ENCODE results near the gene CERS4. TPM values are rescaled to one million over a fixed set of nuclear protein-coding genes. Genes with fewer than 3 reads are reported as not detected.

The CERS4 gene
- total and polyA plus RNA-seq, 11 donors = 11.1 to 37.7 (median 20.6) TPM

GRCh38 chr19:8240274-8241229 lies 31.4 kb downstream of the CERS4 start:
- H3K27me3 ChIP-seq = no peaks in the 10 kb centered on the region
- 5 to 12% (median 9%) methylated on average over 14 to 17 of the region's 17 CpGs for WGBS, 4 donors
- TF ChIP-seq POLR2A (IDR thresholded peaks at IDR 0.05) (no peak), CTCF (IDR thresholded peaks at IDR 0.05) (no peak)
- H3K4me3 ChIP-seq = peak overlapping the region in 8 of 12 donors; percentile 5 to 38 (median 22)
- ATAC-seq (peak; percentile 87 to 92 (median 90)), DNase-seq (peak; percentile 88 to 95 (median 92))
- H3K9me3 ChIP-seq = peaks cover 0 to 25% (median 2%) of the 10 kb centered on the region in 12 donors
- peak overlapping the region; percentile 68 to 94 (median 86) for H3K27ac ChIP-seq
- peaks cover 0 to 4% (median 0%) of the 10 kb centered on the region in 9 donors for H3K36me3 ChIP-seq
- intact Hi-C loops (cut with DNase I) = loop anchor here in 2 of 10 donors (1.0 to 5.0 kb wide), 2 partner anchors 11 to 33 kb away; partner anchors contain the start of gene CERS4 (in 1 of the 2)
- H3K4me1 ChIP-seq = peaks cover 4 to 38% (median 20%) of the 10 kb centered on the region in 12 donors

- no peak for ATAC-seq
- TF ChIP-seq POLR2A (IDR thresholded peaks at IDR 0.05) (no peak), CTCF (IDR thresholded peaks at IDR 0.05) (no peak)
- DNase-seq = no peak
- intact Hi-C loops (cut with DNase I) = loop anchor here in 1 of 10 donors (5.0 kb wide), 1 partner anchor 34 kb away; the partner anchor contains the start of gene CERS4
- H3K27me3 ChIP-seq = no peaks in the 10 kb centered on the region
- peaks cover 4 to 38% (median 20%) of the 10 kb centered on the region in 12 donors for H3K4me1 ChIP-seq
- WGBS, 4 donors = 74 to 85% (median 78%) methylated on average over 4 of the region's 4 CpGs
- H3K4me3 ChIP-seq = no peak overlapping the region
- peak overlapping the region in 5 of 12 donors; percentile 84 to 91 (median 89) for H3K27ac ChIP-seq
- H3K9me3 ChIP-seq = peaks cover 0 to 25% (median 2%) of the 10 kb centered on the region in 12 donors
- peaks cover 0 to 4% (median 0%) of the 10 kb centered on the region in 9 donors for H3K36me3 ChIP-seq
Measured at GRCh38 chr19:8241646-8242045, 32.5 kb downstream of the CERS4 start.

- no peak for ATAC-seq
- Histone ChIP-seq H3K36me3 (peaks cover 0 to 4% (median 0%) of the 10 kb centered on the region in 9 donors), H3K9me3 (peaks cover 0 to 25% (median 2%) of the 10 kb centered on the region in 12 donors), H3K4me1 (peaks cover 4 to 38% (median 20%) of the 10 kb centered on the region in 12 donors), H3K27me3 (no peaks in the 10 kb centered on the region), H3K27ac (no peak overlapping the region), H3K4me3 (no peak overlapping the region)
- intact Hi-C loops (cut with DNase I) = loop anchor here in 1 of 10 donors (5.0 kb wide), 1 partner anchor 35 kb away; the partner anchor contains the start of gene CERS4
- 91 to 98% (median 93%) methylated on average over 4 of the region's 4 CpGs for WGBS, 4 donors
- TF ChIP-seq POLR2A (IDR thresholded peaks at IDR 0.05) (no peak), CTCF (IDR thresholded peaks at IDR 0.05) (no peak)
- DNase-seq = no peak
Measured at GRCh38 chr19:8242211-8242821, 33.1 kb downstream of the CERS4 start.
